ENCODE data around the gene TBX19.
"Not testable (repeated sequence)": the region's sequence is repeated elsewhere in the genome, so short reads cannot be mapped to it uniquely, and the experiment has no call there.

The TBX19 gene

DNA sequence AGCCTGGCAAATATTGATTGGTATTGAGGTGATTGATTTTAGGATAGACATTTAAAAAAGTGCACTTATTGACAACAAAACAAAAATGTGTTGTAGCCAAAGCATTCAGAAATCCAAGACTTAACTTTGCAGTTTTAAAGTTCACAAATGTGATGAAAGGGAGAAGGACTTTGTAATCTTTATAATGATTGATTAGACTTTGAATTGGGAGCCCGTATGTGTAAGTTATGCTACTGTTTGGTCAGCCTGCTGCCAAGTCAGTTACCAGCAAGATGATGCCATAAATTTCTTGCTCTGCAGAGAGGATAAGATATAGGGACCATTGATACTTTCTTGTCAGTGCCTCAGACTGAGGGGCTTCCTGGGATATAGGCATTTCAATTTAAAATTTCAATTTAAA, 39.5 kb downstream of the TBX19 start:
- DNase-seq (ENCODE audit: low read depth) = no peak

- DNase-seq (ENCODE audit: low read depth) = no peak
Observed at GRCh38 chr1:168320800-168321450, 40.2 kb downstream of the TBX19 start.

DNA sequence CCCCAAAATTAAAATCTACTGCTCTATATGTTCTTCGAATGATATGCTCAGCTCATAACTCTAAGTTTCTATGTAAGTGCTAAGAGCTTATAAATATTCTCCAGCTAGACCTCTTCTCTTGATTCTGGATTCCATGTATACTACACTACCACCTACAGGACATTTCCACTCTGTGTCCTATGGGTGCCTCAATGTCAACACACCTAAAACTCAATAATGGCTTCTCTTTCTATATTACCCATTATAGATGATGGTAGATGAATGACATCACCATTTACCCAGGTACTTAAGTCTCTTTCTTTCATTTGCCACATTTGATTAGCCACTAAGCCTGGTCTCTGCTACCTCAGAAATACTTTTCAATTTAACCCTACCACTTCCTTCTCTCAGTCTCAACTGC, 41.3 kb downstream of the TBX19 start:
- no peak for DNase-seq (ENCODE audit: low read depth)

- no peak for DNase-seq (ENCODE audit: low read depth)
Observed at GRCh38 chr1:168324745-168325425, 44.2 kb downstream of the TBX19 start.

- DNase-seq (ENCODE audit: low read depth) = no peak
Observed at GRCh38 chr1:168328731-168329364, 48.2 kb downstream of the TBX19 start.

- DNase-seq (ENCODE audit: low read depth) = no peak
Observed at GRCh38 chr1:168330285-168330684, 49.6 kb downstream of the TBX19 start.

DNA sequence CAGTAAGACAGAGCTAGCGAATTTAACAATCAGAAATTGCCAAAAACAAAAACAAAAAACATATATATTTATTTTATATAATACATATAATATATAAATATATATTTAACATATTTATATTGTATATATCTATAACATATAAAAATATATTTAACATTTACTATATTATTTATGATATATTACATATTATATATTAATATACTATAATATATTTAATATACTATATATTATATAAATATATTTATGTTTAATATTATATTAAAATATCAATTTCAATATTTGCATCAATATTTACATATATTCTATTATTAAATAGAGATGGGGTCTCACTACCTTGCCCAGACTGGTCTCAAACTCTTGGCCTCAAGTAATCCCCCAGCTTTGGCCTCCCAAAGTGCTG, 50.9 kb downstream of the TBX19 start:
- no peak for DNase-seq (ENCODE audit: low read depth)

GRCh38 chr1:168333562-168334276, 53.0 kb downstream of the TBX19 start:
- no peak for DNase-seq (ENCODE audit: low read depth)

DNA sequence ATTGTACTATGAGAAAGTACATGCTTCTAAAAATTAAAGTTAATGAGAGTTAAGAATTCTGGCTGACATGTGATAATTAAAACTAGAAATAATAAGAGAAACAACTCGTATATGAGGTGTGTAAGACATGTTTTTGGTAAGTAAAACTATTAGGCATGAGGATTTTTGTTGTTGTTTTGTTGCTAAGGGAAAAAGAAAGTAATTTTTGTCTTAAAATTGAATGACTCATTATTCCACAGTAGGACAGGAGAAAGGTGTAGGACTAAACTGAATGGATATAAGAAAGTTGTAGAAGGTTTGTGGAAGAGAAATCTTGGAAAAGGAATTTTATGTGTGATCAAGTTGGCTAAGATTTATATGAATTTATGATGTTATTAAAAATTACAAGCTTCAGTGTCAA, 54.8 kb downstream of the TBX19 start:
- DNase-seq (ENCODE audit: low read depth) = no peak

DNA sequence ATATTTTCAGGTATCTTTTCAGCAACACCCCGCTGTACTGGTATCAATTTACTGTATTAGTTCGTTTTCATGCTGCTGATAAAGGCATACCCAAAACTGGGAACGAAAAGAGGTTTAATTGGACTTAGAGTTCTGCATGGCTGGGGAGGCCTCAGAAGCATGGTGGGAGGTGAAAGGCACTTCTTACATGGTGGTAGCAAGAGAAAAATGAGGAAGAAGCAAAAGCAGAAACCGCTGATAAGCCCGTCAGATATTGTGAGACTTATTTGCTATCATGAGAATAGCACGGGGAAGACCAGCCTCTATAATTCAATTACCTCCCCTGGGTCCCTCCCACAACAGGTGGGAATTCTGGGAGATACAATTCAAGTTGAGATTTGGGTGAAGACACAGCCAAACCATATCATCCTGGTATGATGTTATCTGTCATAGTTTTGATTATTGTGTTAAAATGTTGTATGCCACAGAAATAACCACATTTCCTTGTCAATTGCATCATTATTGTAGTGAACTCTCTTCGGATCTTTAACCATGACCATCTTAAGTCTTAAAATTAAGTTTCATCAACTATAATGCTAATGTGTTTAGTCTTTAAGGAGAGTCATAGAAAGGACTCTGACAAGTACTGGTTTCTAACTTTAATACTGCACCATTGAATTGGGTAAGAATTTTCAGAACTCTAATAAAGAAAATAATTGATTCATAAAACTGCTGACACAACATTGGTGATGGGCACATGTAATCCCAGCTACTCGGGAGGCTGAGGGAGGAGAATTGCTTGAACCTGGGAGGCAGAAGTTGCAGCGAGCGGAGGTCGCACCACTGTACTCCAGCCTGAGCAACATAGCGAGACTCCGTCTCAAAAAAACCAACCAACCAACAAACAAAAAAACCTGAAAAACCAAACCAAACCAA, 58.2 kb downstream of the TBX19 start:
- DNase-seq (ENCODE audit: low read depth) = no peak

GRCh38 chr1:168340781-168341482, 60.3 kb downstream of the TBX19 start:
- no peak for DNase-seq (ENCODE audit: low read depth)

DNA sequence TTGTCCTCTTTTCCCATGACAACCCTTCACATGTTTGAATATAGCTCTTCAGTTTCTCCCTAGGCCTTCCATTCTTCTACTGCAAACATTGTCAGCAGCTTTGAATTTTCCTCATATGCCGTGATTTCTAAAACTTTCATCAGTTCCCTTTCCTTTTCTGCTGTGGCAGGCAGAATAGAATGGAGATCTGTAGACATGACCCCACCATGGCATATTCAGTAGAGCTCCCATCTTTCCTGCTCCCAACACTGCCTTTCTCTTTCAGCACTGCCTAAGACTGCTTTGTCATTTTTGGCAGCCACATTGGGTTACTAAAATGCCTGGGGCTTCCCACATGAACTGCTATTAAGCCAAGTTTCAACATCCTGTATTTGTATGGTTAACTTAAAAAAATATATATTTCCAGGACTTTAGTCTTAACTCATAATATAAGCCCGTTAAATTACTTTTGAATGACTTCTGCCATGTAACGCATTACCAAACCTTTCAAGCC, 60.9 kb downstream of the TBX19 start:
- no peak for DNase-seq (ENCODE audit: low read depth)

GRCh38 chr1:168342572-168343280, 62.0 kb downstream of the TBX19 start:
- DNase-seq (ENCODE audit: low read depth) = peak; percentile 66

GRCh38 chr1:168343566-168343965, 62.9 kb downstream of the TBX19 start:
- no peak for DNase-seq (ENCODE audit: low read depth)

DNA sequence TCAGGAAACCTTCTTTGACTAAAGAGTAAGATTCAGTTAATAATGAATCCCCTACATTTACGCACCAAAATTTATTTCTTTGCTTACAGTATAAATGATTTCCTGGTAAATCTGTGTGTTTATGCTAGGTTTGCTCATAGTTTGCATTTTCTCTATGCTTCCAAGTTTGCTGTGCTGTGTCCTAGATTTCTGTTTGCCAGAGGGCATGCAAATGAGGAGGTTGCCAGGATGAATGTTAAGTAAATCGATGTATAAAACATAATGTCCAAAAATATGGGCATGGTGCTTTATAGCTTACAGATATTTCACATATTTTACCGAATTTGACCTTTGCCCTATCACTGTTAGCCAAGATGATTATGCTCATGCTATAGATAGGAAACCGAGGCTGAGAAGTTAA, 63.8 kb downstream of the TBX19 start:
- no peak for DNase-seq (ENCODE audit: low read depth)

- no peak for DNase-seq (ENCODE audit: low read depth)
Observed at GRCh38 chr1:168345939-168346338, 65.3 kb downstream of the TBX19 start.

DNA sequence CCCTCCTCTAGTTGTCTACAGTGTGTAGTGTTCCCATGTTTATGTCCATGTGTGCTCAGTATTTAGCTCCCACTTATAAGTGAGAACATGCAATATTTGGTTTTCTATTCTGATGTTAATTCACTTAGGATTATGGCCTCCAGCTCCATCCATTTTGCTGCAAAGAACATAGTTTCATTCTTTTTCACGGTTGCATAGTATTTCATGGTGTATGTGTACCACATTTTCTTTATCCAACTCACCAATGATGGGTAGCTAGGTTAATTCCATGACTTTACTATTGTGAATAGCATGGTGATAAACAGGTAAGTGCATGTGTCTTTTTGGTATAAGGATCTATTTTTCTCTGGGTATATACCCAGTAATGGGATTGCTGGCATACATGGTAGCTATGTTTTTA, 67.0 kb downstream of the TBX19 start:
- no peak for DNase-seq (ENCODE audit: low read depth)

GRCh38 chr1:168348146-168348709, 67.6 kb downstream of the TBX19 start:
- no peak for DNase-seq (ENCODE audit: low read depth)

DNA sequence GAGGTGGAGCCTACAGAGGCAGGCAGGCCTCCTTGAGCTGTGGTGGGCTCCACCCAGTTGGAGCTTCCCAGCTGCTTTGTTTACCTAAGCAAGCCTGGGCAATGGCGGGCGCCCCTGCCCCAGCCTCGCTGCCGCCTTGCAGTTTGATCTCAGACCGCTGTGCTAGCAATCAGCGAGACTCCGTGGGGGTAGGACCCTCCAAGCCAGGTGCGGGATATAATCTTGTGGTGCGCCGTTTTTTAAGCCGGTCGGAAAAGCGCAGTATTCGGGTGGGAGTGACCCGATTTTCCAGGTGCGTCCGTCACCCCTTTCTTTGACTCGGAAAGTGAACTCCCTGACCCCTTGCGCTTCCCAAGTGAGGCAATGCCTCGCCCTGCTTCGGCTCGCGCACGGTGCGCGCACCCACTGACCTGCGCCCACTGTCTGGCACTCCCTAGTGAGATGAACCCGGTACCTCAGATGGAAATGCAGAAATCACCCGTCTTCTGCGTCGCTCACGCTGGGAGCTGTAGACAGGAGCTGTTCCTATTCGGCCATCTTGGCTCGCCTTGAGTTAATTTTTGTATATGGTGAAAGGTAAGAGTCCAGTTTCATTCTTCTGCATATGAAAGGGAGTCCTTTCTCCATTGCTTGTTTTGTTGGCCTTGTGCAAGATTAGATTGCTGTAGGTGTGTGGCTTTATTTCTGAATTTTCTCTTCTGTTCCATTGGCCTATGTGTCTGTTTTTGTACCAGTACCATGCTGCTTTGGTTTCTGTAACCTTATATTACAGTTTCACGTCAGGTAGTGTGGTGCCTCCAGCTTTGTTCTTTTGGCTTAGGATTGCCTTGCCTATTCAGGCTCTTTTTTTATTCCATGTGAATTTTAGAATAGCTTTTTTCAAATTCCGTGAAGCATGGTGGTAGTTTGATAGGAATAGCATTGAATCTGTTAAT, 73.9 kb downstream of the TBX19 start:
- DNase-seq (ENCODE audit: low read depth) = not testable (repeated sequence)

All from T-helper 22 cell (primary cell).